ENCODE data around the gene GRM2.

DNA sequence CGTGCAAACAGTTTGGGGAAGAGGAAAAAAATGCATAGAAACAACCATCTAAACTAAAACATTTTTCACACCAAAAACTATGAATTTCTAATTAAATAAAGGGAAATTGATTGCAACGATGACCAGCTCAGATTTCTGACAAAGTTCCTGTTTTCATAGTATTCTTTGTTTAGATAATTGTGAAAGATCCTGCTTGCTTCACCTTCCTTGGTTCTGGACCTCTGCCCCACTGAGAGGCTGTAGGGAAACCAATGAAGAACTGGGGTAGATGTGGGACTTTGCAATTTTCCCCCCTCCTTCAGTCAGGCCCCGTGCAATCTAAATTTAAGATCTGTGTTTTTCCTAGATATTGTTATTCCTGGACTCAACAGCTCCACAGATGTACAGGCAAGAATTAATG, 49.6 kb upstream of the GRM2 start:
- TF ChIP-seq, protein P1, sequence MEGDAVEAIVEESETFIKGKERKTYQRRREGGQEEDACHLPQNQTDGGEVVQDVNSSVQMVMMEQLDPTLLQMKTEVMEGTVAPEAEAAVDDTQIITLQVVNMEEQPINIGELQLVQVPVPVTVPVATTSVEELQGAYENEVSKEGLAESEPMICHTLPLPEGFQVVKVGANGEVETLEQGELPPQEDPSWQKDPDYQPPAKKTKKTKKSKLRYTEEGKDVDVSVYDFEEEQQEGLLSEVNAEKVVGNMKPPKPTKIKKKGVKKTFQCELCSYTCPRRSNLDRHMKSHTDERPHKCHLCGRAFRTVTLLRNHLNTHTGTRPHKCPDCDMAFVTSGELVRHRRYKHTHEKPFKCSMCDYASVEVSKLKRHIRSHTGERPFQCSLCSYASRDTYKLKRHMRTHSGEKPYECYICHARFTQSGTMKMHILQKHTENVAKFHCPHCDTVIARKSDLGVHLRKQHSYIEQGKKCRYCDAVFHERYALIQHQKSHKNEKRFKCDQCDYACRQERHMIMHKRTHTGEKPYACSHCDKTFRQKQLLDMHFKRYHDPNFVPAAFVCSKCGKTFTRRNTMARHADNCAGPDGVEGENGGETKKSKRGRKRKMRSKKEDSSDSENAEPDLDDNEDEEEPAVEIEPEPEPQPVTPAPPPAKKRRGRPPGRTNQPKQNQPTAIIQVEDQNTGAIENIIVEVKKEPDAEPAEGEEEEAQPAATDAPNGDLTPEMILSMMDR (IDR thresholded peaks at IDR 0.05 in 4 of 5, conservative IDR thresholded peaks at IDR 0.05 in 1 of 5) = no peak
- TF ChIP-seq POLR2A (IDR thresholded peaks at IDR 0.05) = no peak

Data from gastrocnemius medialis (tissue), 4 donors.